Nephron (organoid): ENCODE data around the gene FSCN2.

Experiments used
- H3K27ac Mint-ChIP-seq, 3 experiments: 2 replicates each; pipeline ENCODE4 v1.8.0; 2020; ENCODE audit warnings: mixed read lengths in 3 of 3, mild to moderate bottlenecking in 2 of 3, moderate library complexity in 1 of 3
- H3K27me3 Mint-ChIP-seq: 2 replicates; pipeline ENCODE4 v1.8.0; 2021; ENCODE audit warnings: low read depth, mild to moderate bottlenecking, moderate library complexity, mixed read lengths
- H3K36me3 Mint-ChIP-seq: 2 replicates; pipeline ENCODE4 v1.8.0; 2020; ENCODE audit warnings: low read depth, mixed read lengths
- H3K4me1 Mint-ChIP-seq: 2 replicates; pipeline ENCODE4 v1.8.0; 2020; ENCODE audit warnings: mixed read lengths
- H3K4me3 Mint-ChIP-seq, 3 experiments: 2 replicates each; pipeline ENCODE4 v1.8.0; 2020; ENCODE audit warnings: mild to moderate bottlenecking in 3 of 3, mixed read lengths in 3 of 3, moderate library complexity in 2 of 3
- H3K9me3 Mint-ChIP-seq: 2 replicates; pipeline ENCODE4 v1.8.0; 2020; ENCODE audit warnings: mixed read lengths
- CTCF ChIP-seq, 3 experiments: fragments of 200-600 bp; sonication (generic); IDR thresholded peaks; one replicate each; pipeline ENCODE4 v1.5.0; 2021; ENCODE audit warnings: antibody characterized with exemption in 3 of 3; ENCODE audit not compliant: unreplicated experiment in 3 of 3

The FSCN2 gene

GRCh38 chr17:81543756-81544155 lies 15.6 kb downstream of the FSCN2 start:
- H3K27ac Mint-ChIP-seq = no peak overlapping the region
- H3K9me3 Mint-ChIP-seq = no peaks in the 10 kb centered on the region
- no peaks in the 10 kb centered on the region for H3K27me3 Mint-ChIP-seq
- no peak overlapping the region for H3K4me3 Mint-ChIP-seq
- TF ChIP-seq CTCF (IDR thresholded peaks at IDR 0.05; ENCODE audit: unreplicated experiment in 3 of 3) = no peak
- no peaks in the 10 kb centered on the region for H3K4me1 Mint-ChIP-seq
- H3K36me3 Mint-ChIP-seq = peaks cover 4% of the 10 kb centered on the region

GRCh38 chr17:81544281-81544974 lies 16.3 kb downstream of the FSCN2 start:
- H3K4me3 Mint-ChIP-seq = no peak overlapping the region
- peaks cover 9% of the 10 kb centered on the region for H3K36me3 Mint-ChIP-seq
- TF ChIP-seq CTCF (IDR thresholded peaks at IDR 0.05; ENCODE audit: unreplicated experiment in 3 of 3) = no peak
- no peaks in the 10 kb centered on the region for H3K27me3 Mint-ChIP-seq
- no peak overlapping the region for H3K27ac Mint-ChIP-seq
- no peaks in the 10 kb centered on the region for H3K4me1 Mint-ChIP-seq
- H3K9me3 Mint-ChIP-seq = no peaks in the 10 kb centered on the region

DNA sequence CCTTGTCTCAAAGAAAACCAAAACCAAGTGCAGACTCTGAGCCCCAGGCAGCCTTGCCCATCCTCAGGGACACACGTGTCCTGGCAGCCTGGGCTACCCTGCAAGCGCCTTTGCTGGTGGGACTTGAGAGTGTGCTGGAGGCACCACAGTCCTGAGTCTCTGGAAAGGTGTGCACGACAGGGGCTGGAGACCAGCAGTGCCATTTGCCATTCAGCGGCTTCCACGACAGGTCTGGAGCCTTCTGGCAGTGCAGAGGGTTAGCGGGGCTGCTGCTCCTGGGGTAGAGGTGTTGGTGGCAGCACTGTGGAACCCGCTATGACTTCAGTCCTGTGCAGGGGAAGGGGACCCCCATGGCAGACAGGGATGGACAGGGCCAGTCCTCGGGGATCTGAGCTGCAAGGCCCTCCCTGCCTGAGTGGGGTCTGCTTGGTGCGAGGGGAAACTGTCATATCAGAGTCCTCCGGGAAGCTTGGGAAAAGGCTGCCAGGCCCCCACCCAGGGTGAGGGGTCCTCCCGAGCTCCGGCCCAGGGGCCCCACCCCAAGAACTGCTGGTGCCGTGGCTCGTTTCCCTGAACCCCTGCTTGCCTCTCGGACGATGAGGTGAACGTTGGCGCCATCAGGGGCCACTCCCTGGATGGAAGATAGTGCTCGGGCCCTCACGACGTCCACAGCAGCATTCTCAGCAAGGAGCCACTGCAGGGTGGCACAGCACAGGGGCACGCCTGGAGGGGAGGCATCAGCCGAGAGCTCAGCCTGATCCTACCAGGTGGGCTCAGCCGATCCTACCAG lies 17.2 kb downstream of the FSCN2 start:
- no peak overlapping the region for H3K27ac Mint-ChIP-seq
- no peaks in the 10 kb centered on the region for H3K4me1 Mint-ChIP-seq
- H3K27me3 Mint-ChIP-seq = no peaks in the 10 kb centered on the region
- H3K9me3 Mint-ChIP-seq = no peaks in the 10 kb centered on the region
- H3K36me3 Mint-ChIP-seq = peaks cover 12% of the 10 kb centered on the region
- TF ChIP-seq CTCF (IDR thresholded peaks at IDR 0.05; ENCODE audit: unreplicated experiment in 3 of 3) = no peak
- H3K4me3 Mint-ChIP-seq = no peak overlapping the region

- no peaks in the 10 kb centered on the region for H3K27me3 Mint-ChIP-seq
- H3K36me3 Mint-ChIP-seq = peaks cover 15% of the 10 kb centered on the region
- peaks cover 7% of the 10 kb centered on the region for H3K4me1 Mint-ChIP-seq
- no peaks in the 10 kb centered on the region for H3K9me3 Mint-ChIP-seq
- no peak overlapping the region for H3K27ac Mint-ChIP-seq
- no peak for TF ChIP-seq CTCF (IDR thresholded peaks at IDR 0.05; ENCODE audit: unreplicated experiment in 3 of 3)
- H3K4me3 Mint-ChIP-seq = no peak overlapping the region
Measured at GRCh38 chr17:81546906-81547613, 18.9 kb downstream of the FSCN2 start.

GRCh38 chr17:81547614-81547982 lies 19.4 kb downstream of the FSCN2 start:
- Mint-ChIP-seq H3K4me1 (peaks cover 7% of the 10 kb centered on the region), H3K36me3 (peaks cover 15% of the 10 kb centered on the region)

More at GRCh38 chr17:81547614-81547982, 19.4 kb downstream of the FSCN2 start:
- Mint-ChIP-seq H3K27me3 (no peaks in the 10 kb centered on the region), H3K27ac (no peak overlapping the region), H3K9me3 (no peaks in the 10 kb centered on the region), H3K4me3 (peak overlapping the region in 1 of 3 experiments; percentile 23)
- no peak for TF ChIP-seq CTCF (IDR thresholded peaks at IDR 0.05; ENCODE audit: unreplicated experiment in 3 of 3)
